A673 (cell line): ENCODE results near the gene REN.

Experiments
- EZH2 ChIP-seq: fragments of 200-600 bp; sonication (generic); IDR thresholded peaks from 2 replicates; pipeline ENCODE4 v1.6.1; 2017; ENCODE audit warnings: borderline replicate concordance, low read depth, mild to moderate bottlenecking, mixed read lengths, antibody characterized with exemption, low read length; ENCODE audit not compliant: poor library complexity, severe bottlenecking
- TF ChIP-seq, protein P1 (sequence below): fragments of 300-800, 200-600 bp; sonication (generic); conservative IDR thresholded peaks from 2 replicates; pipeline ENCODE4 v1.5.1; 2017; ENCODE audit warnings: low read depth, mild to moderate bottlenecking, antibody characterized with exemption, low read length, moderate library complexity, mixed read lengths

DNA sequence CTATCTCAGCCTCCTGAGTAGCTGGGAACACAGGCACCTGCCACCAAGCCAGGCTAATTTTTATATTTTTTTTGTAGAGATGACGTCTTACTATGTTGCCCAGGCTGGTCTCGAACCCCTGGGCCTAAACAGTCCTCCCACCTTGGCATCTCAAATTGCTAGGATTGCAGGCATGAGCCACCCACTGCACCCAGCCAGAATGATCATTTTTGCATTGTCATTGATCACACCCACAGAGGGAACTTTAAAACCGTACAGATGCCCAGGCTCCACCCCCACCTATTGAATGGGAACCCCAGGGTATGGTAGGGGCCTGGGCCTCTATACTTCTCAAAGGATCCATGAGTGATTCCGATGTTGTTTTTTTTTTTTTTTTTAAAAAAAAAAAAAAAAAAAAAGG, 51.0 kb downstream of the REN start:
- TF ChIP-seq, protein P1, sequence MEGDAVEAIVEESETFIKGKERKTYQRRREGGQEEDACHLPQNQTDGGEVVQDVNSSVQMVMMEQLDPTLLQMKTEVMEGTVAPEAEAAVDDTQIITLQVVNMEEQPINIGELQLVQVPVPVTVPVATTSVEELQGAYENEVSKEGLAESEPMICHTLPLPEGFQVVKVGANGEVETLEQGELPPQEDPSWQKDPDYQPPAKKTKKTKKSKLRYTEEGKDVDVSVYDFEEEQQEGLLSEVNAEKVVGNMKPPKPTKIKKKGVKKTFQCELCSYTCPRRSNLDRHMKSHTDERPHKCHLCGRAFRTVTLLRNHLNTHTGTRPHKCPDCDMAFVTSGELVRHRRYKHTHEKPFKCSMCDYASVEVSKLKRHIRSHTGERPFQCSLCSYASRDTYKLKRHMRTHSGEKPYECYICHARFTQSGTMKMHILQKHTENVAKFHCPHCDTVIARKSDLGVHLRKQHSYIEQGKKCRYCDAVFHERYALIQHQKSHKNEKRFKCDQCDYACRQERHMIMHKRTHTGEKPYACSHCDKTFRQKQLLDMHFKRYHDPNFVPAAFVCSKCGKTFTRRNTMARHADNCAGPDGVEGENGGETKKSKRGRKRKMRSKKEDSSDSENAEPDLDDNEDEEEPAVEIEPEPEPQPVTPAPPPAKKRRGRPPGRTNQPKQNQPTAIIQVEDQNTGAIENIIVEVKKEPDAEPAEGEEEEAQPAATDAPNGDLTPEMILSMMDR = no peak
- TF ChIP-seq EZH2 = no peak
